Lower lobe of right lung (tissue), 2 donors: ENCODE data around the gene HTRA3. TPM values are rescaled to one million over a fixed set of nuclear protein-coding genes. Genes with fewer than 3 reads are reported as not detected.

Experiments
- ATAC-seq, 2 donors: fragments of 200-7000 bp; cut with Tn5 transposase; one replicate each; pipeline ENCODE4 v1.9.1; 2020 to 2022; ENCODE audit warnings: mild to moderate bottlenecking in 2 of 2, moderate library complexity in 2 of 2
- DNase-seq: peaks from one replicate; pipeline ENCODE4 v3.0.0-alpha.2; 2020
- H3K27ac ChIP-seq: fragments of 200-600 bp; one replicate; pipeline ENCODE4 v1.8.0; 2022
- H3K27me3 ChIP-seq: fragments of 200-600 bp; one replicate; pipeline ENCODE4 v1.8.0; 2022; ENCODE audit warnings: low read depth
- H3K36me3 ChIP-seq: fragments of 200-600 bp; one replicate; pipeline ENCODE4 v1.8.0; 2022; ENCODE audit warnings: mild to moderate bottlenecking
- H3K4me1 ChIP-seq: fragments of 200-600 bp; one replicate; pipeline ENCODE4 v1.8.0; 2022
- H3K4me3 ChIP-seq: fragments of 200-600 bp; one replicate; pipeline ENCODE4 v1.8.0; 2022; ENCODE audit warnings: mild to moderate bottlenecking
- H3K9me3 ChIP-seq: fragments of 200-600 bp; one replicate; pipeline ENCODE4 v1.8.0; 2022
- intact Hi-C: fragments of 100-400 bp; cut with DNase I; formaldehyde crosslinking; loops from one replicate; pipeline ENCODE4 v1.11.0; 2022
- total RNA-seq: library from RNA; stranded (reverse); fragmentation: NEBNext Ultra II Directional; extraction: Animal tissue kit (Norgen Biotek cat#: 25700); gene quantifications from one replicate; pipeline ENCODE4 v1.2.1, GENCODE V29; 2021
- TF ChIP-seq, protein P1 (sequence below): fragments of 200-600 bp; IDR thresholded peaks from one replicate; pipeline ENCODE4 v1.8.0; 2022; ENCODE audit warnings: antibody characterized with exemption, mild to moderate bottlenecking
- donor health status: DM: no; HTN: yes; CAD: no; lungs with severe emphysema.

HTRA3 gene
- total RNA-seq, 1 donor from 2014 or later = 15.5 TPM

GRCh38 chr4:8312069-8312445, 42.5 kb downstream of the HTRA3 start:
- TF ChIP-seq, protein P1, sequence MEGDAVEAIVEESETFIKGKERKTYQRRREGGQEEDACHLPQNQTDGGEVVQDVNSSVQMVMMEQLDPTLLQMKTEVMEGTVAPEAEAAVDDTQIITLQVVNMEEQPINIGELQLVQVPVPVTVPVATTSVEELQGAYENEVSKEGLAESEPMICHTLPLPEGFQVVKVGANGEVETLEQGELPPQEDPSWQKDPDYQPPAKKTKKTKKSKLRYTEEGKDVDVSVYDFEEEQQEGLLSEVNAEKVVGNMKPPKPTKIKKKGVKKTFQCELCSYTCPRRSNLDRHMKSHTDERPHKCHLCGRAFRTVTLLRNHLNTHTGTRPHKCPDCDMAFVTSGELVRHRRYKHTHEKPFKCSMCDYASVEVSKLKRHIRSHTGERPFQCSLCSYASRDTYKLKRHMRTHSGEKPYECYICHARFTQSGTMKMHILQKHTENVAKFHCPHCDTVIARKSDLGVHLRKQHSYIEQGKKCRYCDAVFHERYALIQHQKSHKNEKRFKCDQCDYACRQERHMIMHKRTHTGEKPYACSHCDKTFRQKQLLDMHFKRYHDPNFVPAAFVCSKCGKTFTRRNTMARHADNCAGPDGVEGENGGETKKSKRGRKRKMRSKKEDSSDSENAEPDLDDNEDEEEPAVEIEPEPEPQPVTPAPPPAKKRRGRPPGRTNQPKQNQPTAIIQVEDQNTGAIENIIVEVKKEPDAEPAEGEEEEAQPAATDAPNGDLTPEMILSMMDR = no peak
- intact Hi-C loops = no loop called here

DNA sequence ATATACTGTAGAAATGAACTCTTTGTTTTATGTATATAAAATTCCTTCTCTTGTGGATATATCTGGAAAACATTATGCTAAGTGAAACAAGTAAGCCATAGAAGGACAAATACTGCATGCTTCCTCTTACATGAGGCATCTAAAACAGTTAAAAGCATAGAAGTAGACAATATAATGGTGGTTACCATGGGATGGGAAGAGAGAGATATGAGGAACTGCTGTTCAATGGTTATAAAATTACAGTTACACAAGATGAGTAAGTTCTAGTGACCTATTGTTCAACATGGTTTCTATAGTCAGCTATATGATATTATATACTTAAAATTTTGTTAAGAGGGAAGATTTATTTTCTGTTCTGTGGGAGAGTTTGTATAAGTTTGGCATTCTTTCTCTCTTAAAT, 43.4 kb downstream of the HTRA3 start:
- TF ChIP-seq, protein P1 = no peak
- no peak overlapping the region for H3K4me3 ChIP-seq
- H3K36me3 ChIP-seq = no peaks in the 10 kb centered on the region
- no peak overlapping the region for H3K27ac ChIP-seq
- intact Hi-C loops = no loop called here
- peaks cover 5% of the 10 kb centered on the region for H3K9me3 ChIP-seq
- H3K27me3 ChIP-seq = no peaks in the 10 kb centered on the region
- no peak for ATAC-seq
- no peak for DNase-seq
- H3K4me1 ChIP-seq = peaks cover 15% of the 10 kb centered on the region

More at GRCh38 chr4:8312069-8312445, 42.5 kb downstream of the HTRA3 start:
- no peaks in the 10 kb centered on the region for H3K27me3 ChIP-seq
- H3K4me1 ChIP-seq = peaks cover 15% of the 10 kb centered on the region
- H3K36me3 ChIP-seq = no peaks in the 10 kb centered on the region
- DNase-seq (no peak), ATAC-seq (no peak)
- peaks cover 5% of the 10 kb centered on the region for H3K9me3 ChIP-seq
- no peak overlapping the region for H3K4me3 ChIP-seq
- no peak overlapping the region for H3K27ac ChIP-seq

GRCh38 chr4:8314691-8315255, 45.2 kb downstream of the HTRA3 start:
- TF ChIP-seq, protein P1 = no peak
- Histone ChIP-seq H3K4me1 (peaks cover 17% of the 10 kb centered on the region), H3K36me3 (no peaks in the 10 kb centered on the region), H3K27me3 (no peaks in the 10 kb centered on the region), H3K27ac (no peak overlapping the region), H3K9me3 (peaks cover 5% of the 10 kb centered on the region), H3K4me3 (no peak overlapping the region)
- intact Hi-C loops = no loop called here
- DNase-seq (no peak), ATAC-seq (no peak)

- no peak overlapping the region for H3K27ac ChIP-seq
- DNase-seq (peak; percentile 75), ATAC-seq (peak; percentile 81 to 82)
- peaks cover 25% of the 10 kb centered on the region for H3K4me1 ChIP-seq
- H3K36me3 ChIP-seq = no peaks in the 10 kb centered on the region
- intact Hi-C loops = no loop called here
- peaks cover 5% of the 10 kb centered on the region for H3K9me3 ChIP-seq
- TF ChIP-seq, protein P1 = no peak
- no peaks in the 10 kb centered on the region for H3K27me3 ChIP-seq
- no peak overlapping the region for H3K4me3 ChIP-seq
Measured at GRCh38 chr4:8315435-8316250, 46.1 kb downstream of the HTRA3 start.

DNA sequence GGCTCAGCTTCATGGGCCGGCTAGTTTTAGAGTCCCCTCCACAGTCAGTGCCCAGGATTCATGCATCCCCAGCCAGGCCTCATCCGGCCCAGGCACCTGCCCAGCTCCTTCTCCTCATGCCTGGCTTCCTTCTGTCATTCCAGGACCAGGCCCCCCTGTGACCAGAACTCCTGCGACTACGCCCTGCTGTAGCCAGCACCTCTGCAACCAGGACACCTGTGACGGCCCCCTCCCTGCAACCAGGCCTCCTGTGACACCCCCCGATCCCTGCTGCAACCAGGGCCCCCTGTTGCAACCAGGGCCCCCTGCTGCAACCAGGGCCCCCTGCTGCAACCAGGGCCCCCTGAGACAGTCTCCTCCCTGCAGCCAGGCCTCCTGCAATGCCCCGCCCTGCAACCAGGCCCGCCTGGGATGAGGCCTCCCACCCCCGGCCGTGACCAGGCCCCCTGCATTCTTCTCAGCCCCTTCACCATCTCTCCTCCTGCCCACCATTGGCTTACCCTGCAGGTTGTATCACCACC, 46.8 kb downstream of the HTRA3 start:
- no peak overlapping the region for H3K27ac ChIP-seq
- DNase-seq (no peak), ATAC-seq (no peak)
- H3K9me3 ChIP-seq = peaks cover 5% of the 10 kb centered on the region
- H3K4me3 ChIP-seq = no peak overlapping the region
- TF ChIP-seq, protein P1 = no peak
- intact Hi-C loops = no loop called here
- H3K27me3 ChIP-seq = no peaks in the 10 kb centered on the region
- no peaks in the 10 kb centered on the region for H3K36me3 ChIP-seq
- peaks cover 26% of the 10 kb centered on the region for H3K4me1 ChIP-seq
